Suprapubic skin (tissue), 4 donors: ENCODE data around the gene ACE.

Source experiments
- EP300 ChIP-seq: sonication (generic); formaldehyde crosslinking; IDR thresholded peaks from one replicate; pipeline ENCODE4 v1.6.1; 2017; ENCODE audit warnings: antibody characterized with exemption
- POLR2AphosphoS5 ChIP-seq, 3 donors: sonication (generic); formaldehyde crosslinking; IDR thresholded peaks; one replicate each; pipeline ENCODE4 v1.6.1; 2017; ENCODE audit warnings: antibody characterized with exemption in 3 of 3
- TF ChIP-seq, protein P1 (sequence below), 2 donors: fragments of 200-600 bp in 1 of 2; fragments of 450-650 bp in 1 of 2; sonication (generic) in 1 of 2; IDR thresholded peaks; one replicate each; pipeline ENCODE4 v1.5.1; 2016 to 2019; ENCODE audit warnings: antibody characterized with exemption in 2 of 2, mild to moderate bottlenecking in 1 of 2, moderate library complexity in 1 of 2

DNA sequence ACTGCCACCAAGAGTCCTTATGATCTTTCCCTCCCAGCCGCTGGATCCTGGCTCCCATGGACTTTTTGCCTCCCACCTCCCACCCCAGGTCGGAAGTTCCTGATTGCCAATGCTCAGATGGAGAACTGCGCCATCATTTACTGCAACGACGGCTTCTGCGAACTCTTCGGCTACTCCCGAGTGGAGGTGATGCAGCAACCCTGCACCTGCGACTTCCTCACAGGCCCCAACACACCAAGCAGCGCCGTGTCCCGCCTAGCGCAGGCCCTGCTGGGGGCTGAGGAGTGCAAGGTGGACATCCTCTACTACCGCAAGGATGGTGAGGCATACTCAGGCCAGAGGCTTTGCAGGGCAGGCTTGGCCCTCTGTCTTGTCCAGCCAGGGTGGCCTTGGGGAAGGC lies 47.2 kb downstream of the ACE start:
- TF ChIP-seq, protein P1, sequence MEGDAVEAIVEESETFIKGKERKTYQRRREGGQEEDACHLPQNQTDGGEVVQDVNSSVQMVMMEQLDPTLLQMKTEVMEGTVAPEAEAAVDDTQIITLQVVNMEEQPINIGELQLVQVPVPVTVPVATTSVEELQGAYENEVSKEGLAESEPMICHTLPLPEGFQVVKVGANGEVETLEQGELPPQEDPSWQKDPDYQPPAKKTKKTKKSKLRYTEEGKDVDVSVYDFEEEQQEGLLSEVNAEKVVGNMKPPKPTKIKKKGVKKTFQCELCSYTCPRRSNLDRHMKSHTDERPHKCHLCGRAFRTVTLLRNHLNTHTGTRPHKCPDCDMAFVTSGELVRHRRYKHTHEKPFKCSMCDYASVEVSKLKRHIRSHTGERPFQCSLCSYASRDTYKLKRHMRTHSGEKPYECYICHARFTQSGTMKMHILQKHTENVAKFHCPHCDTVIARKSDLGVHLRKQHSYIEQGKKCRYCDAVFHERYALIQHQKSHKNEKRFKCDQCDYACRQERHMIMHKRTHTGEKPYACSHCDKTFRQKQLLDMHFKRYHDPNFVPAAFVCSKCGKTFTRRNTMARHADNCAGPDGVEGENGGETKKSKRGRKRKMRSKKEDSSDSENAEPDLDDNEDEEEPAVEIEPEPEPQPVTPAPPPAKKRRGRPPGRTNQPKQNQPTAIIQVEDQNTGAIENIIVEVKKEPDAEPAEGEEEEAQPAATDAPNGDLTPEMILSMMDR (IDR thresholded peaks at IDR 0.05): no peak
- TF ChIP-seq EP300 (no peak), POLR2AphosphoS5 (IDR thresholded peaks at IDR 0.05) (no peak)
